DND-41 (cell line): ENCODE data around the gene PSRC1.
A peak's percentile ranks its signal among the peaks of the same experiment; 100 is the strongest.

Experiments
- EZH2 ChIP-seq: IDR thresholded peaks from 3 replicates; pipeline ENCODE4 v1.6.1; 2012; ENCODE audit warnings: borderline replicate concordance, low read depth, mild to moderate bottlenecking, moderate library complexity, low read length, inconsistent platforms; ENCODE audit not compliant: severe bottlenecking
- TF ChIP-seq, protein P1 (sequence below): IDR thresholded peaks from 2 replicates; pipeline ENCODE4 v1.5.1; 2012; ENCODE audit warnings: borderline replicate concordance, low read length, moderate library complexity, mild to moderate bottlenecking; ENCODE audit not compliant: poor library complexity, severe bottlenecking; ENCODE audit errors: extremely low read depth

DNA sequence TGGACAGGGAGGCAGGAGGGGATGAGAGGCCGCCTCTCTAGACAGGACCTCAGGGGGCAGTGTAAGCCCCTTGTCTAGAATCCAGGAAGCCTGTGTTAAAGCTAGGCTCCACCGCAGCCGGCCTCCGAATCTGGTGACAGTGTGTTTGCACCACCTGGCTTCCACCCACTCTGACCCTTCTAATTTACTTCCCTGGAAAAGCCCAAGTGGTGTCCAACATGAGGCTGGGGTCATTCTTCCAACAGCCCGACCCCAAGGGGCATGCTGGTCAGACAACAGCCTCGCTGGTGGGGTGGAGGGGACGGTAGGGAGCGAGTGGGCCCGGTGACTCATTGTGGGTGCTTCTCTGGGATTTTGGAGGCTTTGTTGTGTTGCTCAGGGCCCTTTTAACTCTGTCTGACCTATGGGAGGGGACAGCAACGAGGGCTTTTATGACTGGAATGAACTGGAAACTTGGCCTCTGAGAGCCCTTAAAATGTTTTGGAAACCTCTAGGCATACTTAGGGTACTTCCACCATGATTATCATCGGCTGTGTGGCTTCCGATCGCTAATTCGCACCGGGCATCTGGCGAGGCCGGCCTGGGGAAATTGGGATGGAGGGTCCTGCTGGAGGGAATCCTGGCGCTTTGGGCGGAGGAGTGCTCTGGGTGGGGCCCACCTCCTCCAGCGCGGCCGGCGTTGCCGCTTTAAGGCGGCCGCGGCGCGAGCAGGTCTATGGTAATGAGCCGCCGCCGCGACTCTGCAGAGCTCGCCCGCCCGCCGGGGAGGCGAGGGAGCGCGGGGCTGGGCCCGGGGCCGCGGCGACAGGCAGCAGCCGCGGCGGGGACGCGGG, 33.9 kb downstream of the PSRC1 start, which contains the start of gene CELSR2:
- TF ChIP-seq EZH2 = no peak
- TF ChIP-seq, protein P1, sequence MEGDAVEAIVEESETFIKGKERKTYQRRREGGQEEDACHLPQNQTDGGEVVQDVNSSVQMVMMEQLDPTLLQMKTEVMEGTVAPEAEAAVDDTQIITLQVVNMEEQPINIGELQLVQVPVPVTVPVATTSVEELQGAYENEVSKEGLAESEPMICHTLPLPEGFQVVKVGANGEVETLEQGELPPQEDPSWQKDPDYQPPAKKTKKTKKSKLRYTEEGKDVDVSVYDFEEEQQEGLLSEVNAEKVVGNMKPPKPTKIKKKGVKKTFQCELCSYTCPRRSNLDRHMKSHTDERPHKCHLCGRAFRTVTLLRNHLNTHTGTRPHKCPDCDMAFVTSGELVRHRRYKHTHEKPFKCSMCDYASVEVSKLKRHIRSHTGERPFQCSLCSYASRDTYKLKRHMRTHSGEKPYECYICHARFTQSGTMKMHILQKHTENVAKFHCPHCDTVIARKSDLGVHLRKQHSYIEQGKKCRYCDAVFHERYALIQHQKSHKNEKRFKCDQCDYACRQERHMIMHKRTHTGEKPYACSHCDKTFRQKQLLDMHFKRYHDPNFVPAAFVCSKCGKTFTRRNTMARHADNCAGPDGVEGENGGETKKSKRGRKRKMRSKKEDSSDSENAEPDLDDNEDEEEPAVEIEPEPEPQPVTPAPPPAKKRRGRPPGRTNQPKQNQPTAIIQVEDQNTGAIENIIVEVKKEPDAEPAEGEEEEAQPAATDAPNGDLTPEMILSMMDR = peak; percentile 15
